H4 (cell line): ENCODE measurements around the gene ZNF207. TPM values are rescaled to one million over a fixed set of nuclear protein-coding genes. Genes with fewer than 3 reads are reported as not detected.
"Not testable (repeated sequence)": the region's sequence is repeated elsewhere in the genome, so short reads cannot be mapped to it uniquely, and the experiment has no call there.

ENCODE experiments used
- DNase-seq: peaks from one replicate; pipeline ENCODE4 v3.0.0-alpha.2; 2015; ENCODE audit warnings: low spot score
- total RNA-seq: library from RNA; depleted of rRNA; stranded (reverse); fragments of >200 nt; shearing (Covaris generic); gene quantifications from 2 replicates; pipeline ENCODE4 v1.2.3, GENCODE V29; 2014; rRNA removed

Gene ZNF207
- 145 and 203 TPM in 2 replicates for total RNA-seq

- DNase-seq: peak; percentile 95
These were observed at the start of gene ZNF207 for GRCh38 chr17:32349854-32350665. ZNF207 (plus strand) TSS chr17:32350157; CDS start chr17:32350286, 129 bp downstream.

DNA sequence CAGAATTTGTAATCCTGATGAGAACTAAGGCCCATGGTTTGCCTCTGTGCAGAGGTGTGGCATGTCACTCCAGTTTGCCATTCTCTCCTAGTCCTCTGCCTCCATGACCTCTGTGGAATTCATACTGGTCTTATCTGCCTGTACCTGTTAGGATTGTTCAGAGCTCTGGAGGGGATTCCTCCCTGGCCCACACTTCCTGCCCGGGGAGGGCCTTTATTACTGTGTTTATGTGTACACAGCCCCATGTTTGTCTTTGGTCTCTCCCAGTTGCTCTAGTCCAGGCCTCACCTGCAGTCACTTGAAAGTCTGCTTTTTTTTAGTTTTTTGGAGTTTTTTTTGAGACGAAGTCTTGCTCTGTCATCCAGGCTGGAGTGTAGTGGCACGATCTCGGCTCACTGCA is 47.9 kb upstream of the ZNF207 start:
- DNase-seq: no peak

- no peak for DNase-seq
These were observed 46.9 kb upstream of the ZNF207 start for GRCh38 chr17:32302860-32303649.

DNA sequence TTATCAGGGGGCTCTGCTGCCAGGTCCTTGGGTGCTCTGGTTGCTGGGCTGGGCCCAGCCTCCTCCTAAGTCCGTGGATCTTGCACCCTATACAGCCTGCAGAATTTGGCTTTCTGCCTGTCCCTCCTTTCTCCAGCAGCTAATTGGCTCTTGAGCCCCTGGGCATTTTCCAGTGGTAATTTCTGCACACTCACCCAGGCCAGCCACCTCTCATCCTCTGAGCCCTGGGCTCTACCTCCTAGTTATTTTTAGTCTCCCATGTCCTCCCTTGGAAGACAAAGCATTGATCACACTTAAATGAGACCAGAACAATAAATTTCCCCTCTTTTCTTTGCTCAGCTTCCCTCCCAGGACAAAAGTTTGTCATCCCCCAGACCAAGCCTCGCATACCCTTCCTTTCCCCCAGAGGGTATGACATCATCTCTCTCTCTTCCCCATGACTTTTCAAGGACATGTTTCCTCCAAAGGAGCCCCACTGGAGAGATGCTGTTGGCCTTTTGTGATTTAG is 46.1 kb upstream of the ZNF207 start:
- no peak for DNase-seq

DNA sequence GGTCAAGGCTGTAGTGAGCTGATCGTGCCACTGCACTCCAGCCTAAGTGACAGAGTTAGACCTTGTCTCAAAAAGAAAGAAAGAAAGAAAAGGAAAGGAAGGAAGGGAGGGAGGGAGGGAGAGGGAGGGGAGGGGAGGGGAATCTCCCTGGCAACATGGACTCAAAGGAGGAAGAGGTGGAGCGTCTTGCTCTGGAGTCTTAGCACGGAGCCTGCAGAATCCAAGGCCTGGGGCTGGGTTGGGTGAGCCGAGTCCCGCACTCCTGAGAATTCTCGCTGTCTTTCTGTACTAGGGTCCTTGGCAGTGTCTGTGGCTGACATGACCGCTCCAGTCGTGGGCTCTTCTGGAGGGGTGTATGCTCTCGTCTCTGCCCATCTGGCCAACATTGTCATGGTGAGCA is 44.9 kb upstream of the ZNF207 start:
- DNase-seq: no peak

GRCh38 chr17:32307658-32308057 is 42.3 kb upstream of the ZNF207 start:
- DNase-seq: no peak

- DNase-seq: no peak
These were observed 38.9 kb upstream of the ZNF207 start for GRCh38 chr17:32311028-32311536.

- no peak for DNase-seq
These were observed 35.3 kb upstream of the ZNF207 start for GRCh38 chr17:32314636-32315035.

- no peak for DNase-seq
These were observed 34.8 kb upstream of the ZNF207 start for GRCh38 chr17:32315171-32315570.

DNA sequence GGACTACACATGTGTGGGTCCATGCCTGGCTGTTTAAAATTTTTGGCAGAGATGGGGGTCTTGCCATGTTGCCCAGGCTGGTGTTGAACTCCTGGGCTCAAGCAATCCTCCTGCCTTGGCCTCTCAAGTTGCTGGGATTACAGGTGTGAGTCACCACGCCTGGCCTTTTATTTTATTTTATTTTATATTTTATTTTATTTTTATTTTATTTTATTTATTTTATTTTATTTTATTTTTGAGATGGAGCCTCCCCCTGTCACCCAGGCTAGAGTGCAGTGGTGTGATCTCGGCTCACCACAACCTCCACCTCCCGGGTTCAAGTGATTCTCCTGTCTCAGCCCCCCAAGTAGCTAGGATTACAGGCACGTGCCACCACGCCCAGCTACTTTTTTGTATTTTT is 33.3 kb upstream of the ZNF207 start:
- DNase-seq: not testable (repeated sequence)

DNA sequence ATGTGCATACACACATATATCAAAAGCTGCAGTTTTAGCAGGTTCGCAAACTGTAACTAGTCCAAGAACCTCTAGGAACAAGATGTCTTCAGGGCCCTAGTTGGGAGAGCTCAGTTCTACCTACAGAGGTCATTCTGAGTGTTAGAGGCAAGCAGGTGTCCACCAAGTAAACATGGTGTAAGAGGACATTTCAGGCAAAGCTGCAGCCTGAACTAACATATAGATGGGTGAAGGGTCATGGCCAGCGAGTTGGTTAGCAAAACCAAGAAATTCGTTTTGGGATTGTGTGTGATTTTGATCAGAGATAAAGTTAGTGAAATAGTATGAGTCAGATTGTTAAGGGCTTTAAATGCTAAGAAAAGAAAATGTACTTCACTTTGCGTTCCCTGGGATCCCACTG is 32.6 kb upstream of the ZNF207 start:
- DNase-seq: no peak

DNA sequence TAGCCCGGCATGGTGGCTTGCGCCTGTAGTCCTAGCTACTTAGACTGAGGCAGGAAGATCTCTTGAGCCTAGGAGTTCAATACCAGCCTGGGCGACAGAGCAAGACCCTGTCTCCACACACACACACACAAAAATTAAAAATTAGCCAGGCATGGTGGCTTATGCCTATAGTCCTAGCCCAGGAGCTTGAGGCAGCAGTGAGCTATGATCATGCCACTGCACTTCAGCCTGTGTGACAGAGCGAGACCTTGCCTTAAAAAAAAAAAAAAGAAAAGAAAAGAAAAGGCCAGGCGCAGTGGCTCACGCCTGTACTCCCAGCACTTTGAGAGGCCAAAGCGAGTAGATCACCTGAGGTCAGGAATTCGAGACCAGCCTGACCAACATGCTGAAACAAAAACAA is 31.9 kb upstream of the ZNF207 start:
- no peak for DNase-seq

DNA sequence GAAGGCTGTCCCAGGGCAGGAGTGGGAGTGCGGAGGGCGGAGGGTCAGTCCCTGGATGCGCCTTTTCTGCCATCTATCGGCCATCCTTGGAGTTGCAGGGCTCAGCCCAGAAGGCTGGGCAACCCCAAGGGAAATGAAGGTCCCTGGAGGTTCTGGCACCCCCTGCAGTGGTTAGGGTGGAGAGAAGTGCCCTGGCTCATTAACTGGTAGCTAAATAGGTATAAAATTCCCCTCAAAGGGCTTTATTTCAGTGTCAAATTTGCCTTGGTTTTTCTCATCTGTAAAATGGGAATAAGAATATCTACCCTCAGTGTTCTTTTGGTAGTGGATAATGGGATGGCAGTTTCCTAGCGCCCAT is 30.4 kb upstream of the ZNF207 start:
- peak; percentile 53 for DNase-seq

DNA sequence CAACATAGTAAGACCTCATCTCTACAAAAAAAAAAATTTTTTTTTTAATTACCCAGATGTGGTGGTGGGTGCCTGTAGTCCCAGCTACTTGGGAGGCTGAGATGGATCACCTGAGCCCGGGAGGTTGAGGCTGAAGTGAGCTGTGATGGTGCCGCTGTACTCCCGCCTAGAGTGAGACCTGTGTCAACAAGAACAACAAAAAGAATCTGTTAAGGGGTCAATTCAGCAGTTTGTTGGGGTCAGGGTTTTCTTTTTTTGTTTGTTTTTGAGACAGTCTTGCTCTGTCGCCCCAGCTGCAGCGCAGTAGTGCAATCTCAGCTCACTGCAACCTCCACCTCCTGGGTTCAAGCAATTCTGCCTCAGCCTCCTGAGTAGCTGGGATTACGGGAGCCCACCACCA is 29.9 kb upstream of the ZNF207 start:
- not testable (repeated sequence) for DNase-seq

GRCh38 chr17:32320847-32321246 is 29.1 kb upstream of the ZNF207 start:
- no peak for DNase-seq

DNA sequence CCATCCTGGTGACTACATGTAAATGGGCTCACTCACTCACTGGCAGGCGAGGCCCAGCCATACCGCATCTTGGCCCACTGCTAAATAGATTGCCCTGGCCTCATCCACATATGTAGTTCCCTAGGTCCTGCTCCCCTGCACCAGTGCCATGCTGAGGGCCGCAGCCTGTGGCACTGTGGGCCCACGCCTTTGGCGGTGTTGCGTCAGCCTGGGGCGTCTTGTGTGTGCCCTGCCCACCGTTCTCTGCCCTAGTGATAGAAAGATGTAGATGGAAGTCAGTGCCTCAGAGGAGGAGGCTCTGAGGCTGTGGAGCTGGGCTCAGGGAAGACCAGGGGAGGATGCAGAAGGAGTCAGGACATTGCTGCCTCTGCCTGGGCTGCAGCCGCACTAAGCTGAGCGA is 26.9 kb upstream of the ZNF207 start:
- DNase-seq: no peak

DNA sequence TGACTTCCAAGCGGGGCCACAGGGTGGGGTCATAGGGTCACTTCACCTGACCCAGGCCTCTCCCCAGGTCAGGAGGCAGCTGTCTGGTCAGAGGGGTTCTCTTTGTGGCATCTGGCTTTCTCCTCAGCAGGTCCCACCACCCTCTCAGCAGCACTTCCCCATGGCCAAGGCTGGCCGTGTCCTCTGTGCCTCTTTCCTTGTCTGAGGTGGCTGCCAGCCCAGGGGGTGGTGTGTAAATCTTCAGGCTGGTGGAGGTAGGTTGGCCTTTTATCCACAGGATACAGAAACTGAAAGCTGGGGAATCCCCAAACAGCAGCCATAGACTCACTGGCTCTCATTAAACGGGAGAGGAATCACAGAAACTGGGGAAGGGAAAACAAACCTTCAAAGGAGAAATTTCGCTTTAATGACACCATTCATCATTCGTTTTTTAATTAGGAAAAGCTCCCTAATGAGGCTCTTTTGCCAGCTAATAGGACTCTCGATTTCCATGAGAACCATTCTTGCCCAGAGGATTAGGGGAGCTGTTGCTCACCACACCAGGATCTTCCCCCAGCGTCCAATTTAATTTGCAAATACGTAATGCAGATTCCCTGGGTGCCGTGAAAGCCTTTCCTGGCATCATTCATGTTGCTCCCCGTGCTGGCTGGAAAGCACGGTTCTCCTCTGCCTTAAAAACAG is 26.0 kb upstream of the ZNF207 start:
- DNase-seq: peak; percentile 17

GRCh38 chr17:32327911-32328310 is 22.0 kb upstream of the ZNF207 start:
- DNase-seq: no peak

GRCh38 chr17:32330147-32330546 is 19.8 kb upstream of the ZNF207 start:
- DNase-seq: no peak

DNA sequence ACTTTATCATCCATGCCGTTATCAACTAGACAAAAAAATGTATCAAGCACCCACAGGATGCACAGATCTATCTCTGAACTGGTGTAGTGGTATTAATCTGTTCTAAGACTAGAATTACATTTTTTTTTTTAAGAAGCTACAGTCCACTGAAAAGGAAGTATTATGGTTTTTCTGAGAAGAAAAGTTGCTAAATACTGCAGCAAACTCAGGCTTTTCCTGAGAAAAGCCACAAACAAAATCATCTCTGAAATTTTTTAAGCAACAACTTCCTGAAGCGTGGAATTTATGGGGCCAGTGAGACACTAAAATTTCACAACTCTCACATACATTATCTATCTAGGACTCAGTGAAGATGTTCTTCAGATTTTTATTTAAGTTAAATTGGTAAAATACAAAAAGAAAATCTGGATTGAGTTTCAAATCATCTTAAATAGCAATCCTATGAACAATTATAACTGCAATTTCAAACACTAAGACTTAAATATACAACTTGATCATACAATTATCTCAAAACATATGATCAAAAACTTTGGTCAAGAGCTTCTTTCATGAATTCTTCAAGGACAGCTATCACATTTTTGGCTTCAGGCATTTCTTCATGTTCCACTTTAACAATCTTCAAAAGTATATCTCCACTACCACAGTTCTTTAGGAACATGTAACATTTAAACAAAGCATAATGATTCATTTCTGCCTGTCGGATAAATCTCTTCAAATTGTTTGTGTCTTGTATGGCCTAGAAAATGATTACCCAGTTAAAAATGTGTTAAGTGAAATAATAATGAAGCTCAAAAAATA is 18.5 kb upstream of the ZNF207 start:
- DNase-seq: no peak

- no peak for DNase-seq
These were observed 16.8 kb upstream of the ZNF207 start for GRCh38 chr17:32333187-32333586.
